Heart right ventricle (tissue), 16 donors: Measurements from ENCODE around the gene ZBTB7B. TPM values are rescaled to one million over a fixed set of nuclear protein-coding genes. Genes with fewer than 3 reads are reported as not detected.

ENCODE experiments used
- ATAC-seq, 8 donors: fragments of 200-7000 bp; cut with Tn5 transposase; one replicate each; pipeline ENCODE4 v1.9.1; 2020; ENCODE audit warnings: mild to moderate bottlenecking in 8 of 8, moderate library complexity in 8 of 8, moderate number of reproducible peaks in 1 of 8
- DNase-seq, 2 donors: peaks; one replicate each; pipeline ENCODE4 v3.0.0-alpha.2; 2020
- H3K27ac ChIP-seq, 10 donors: fragments of 200-600 bp; sonication (generic) in 2 of 10; one replicate each; pipeline versions ENCODE4 v1.5.0 to v1.8.0; 2020 to 2022; ENCODE audit warnings: mild to moderate bottlenecking in 3 of 10
- H3K27me3 ChIP-seq, 7 donors: fragments of 200-600 bp; one replicate each; pipeline ENCODE4 v1.8.0; 2021 to 2022; ENCODE audit warnings: mild to moderate bottlenecking in 2 of 7
- H3K36me3 ChIP-seq, 9 donors: fragments of 200-600 bp; sonication (generic) in 1 of 9; one replicate each; pipeline versions ENCODE4 v1.5.0 to v1.8.0; 2020 to 2022; ENCODE audit warnings: mild to moderate bottlenecking in 2 of 9
- H3K4me1 ChIP-seq, 9 donors: fragments of 200-600 bp; sonication (generic) in 1 of 9; one replicate each; pipeline versions ENCODE4 v1.5.0 to v1.8.0; 2020 to 2022; ENCODE audit warnings: mild to moderate bottlenecking in 4 of 9
- H3K4me3 ChIP-seq, 10 donors: fragments of 200-600 bp; sonication (generic) in 2 of 10; one replicate each; pipeline versions ENCODE4 v1.5.0 to v1.8.0; 2020 to 2022; ENCODE audit warnings: mild to moderate bottlenecking in 7 of 10, moderate library complexity in 2 of 10
- H3K9me3 ChIP-seq, 11 donors: fragments of 200-600 bp in 10 of 11; sonication (generic) in 2 of 11; one replicate each; pipeline versions ENCODE4 v1.5.0 to v1.8.0; 2013 to 2022; ENCODE audit warnings: mild to moderate bottlenecking in 2 of 11, control low read depth in 1 of 11, moderate library complexity in 1 of 11
- WGBS, 2 donors: extraction: QIAGEN DNeasy Blood & Tissue Kit; methylation state at CpG; one replicate each; pipeline ENCODE4 v1.1.7; 2013; ENCODE audit warnings: inconsistent platforms in 1 of 2; 5-methylcytosine and 5-hydroxymethylcytosine counted together
- intact Hi-C, 10 donors: fragments of 100-400 bp; cut with DNase I; formaldehyde crosslinking; loops; one replicate each; pipeline versions ENCODE4 v1.11.1 to v1.14.2; 2022
- polyA plus RNA-seq, 2 donors: library from polyadenylated mRNA; stranded (reverse); fragments of 200-250 nt; gene quantifications; one replicate each; pipeline ENCODE4 v1.2.3, GENCODE V29; 2013
- total RNA-seq, 10 donors: library from RNA; stranded (reverse); fragmentation: NEBNext Ultra II Directional in 3 of 10; extraction: Animal tissue kit (Norgen Biotek cat#: 25700) in 3 of 10; gene quantifications; one replicate each; pipeline versions ENCODE4 v1.2.1 to v1.2.4, GENCODE V29; 2021 to 2023
- TF ChIP-seq, protein P1 (sequence below), 9 donors: fragments of 200-600 bp; sonication (generic) in 2 of 9; IDR thresholded peaks; one replicate each; pipeline versions ENCODE4 v1.5.0 to v1.8.0; 2021 to 2022; ENCODE audit warnings: antibody characterized with exemption in 9 of 9, mild to moderate bottlenecking in 5 of 9, moderate library complexity in 1 of 9
- donor health status: Arrhythmogenic right ventricular cardiomyopathy.
- donor health status: ischemic (EF 13 %, LVEDD 7.1; RV severe dilation, severe dysfunction).
- donor health status: healthy with polysubstance abuse.
- donor health status: DM: no; HTN: yes; CAD: no.
- donor health status: DM: no; HTN: no; CAD: no.
- donor health status: ischemic (EF 25% LVEDD 6.9; RV normal size, moderate dysfunction).
- donor health status: ischemic (EF 25% LVEDD 5.7; RV mildly dilated, moderate dysfunction).
- donor health status: healthy.
- donor health status: DM: yes; HTN: yes; CAD: no.
- donor health status: Ischemic cardiomyopathy.
- donor health status: ischemic (EF 35%, LVEDD 5.7; RV mildly dilated, moderate dysfunction).
- donor health status: nonischemic (EF 11% LVEDD 7.7; RV severe dilation, severe dysfunction).
- donor health status: DM: yes; HTN: yes; CAD: no.
- donor health status: PGD.
- donor health status: ischemic (EF 29% LVEDD 5.4; RV normal size, mild dysfunction).
- donor health status: nonischemic (EF 23%, LVEDD 6.1; RV moderate dilation, normal function).

Gene ZBTB7B
- total and polyA plus RNA-seq, 12 donors = 25.7 to 54.7 (median 37.9) TPM

DNA sequence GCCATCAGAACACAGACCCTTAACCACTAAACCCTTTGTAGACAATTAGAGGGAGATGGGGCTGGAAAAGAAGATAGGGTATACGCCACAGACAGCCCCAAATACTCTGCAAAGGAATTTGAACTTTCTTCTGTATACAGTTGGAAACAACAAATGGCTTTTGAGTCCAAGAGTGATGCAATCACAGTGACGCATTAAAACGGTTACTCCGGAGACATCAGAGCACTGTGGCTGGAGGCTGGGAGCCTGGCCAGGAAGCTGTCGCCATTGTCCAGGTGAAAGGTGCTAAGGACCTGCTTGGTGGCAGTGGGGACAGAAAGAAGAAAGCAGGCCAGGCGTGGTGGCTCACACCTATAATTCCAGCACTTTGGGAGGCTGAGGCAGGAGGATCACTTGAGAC, 15.3 kb upstream of the ZBTB7B start:
- DNase-seq (no peak), ATAC-seq (peak in 1 of 8 donors; percentile 22)
- Histone ChIP-seq H3K4me3 (no peak overlapping the region), H3K4me1 (peaks cover 6 to 24% (median 15%) of the 10 kb centered on the region in 9 donors), H3K36me3 (peaks cover 0 to 59% (median 12%) of the 10 kb centered on the region in 9 donors), H3K9me3 (no peaks in the 10 kb centered on the region), H3K27me3 (no peaks in the 10 kb centered on the region), H3K27ac (no peak overlapping the region)
- 65 to 71% methylated on average over 6 of the region's 6 CpGs for WGBS, 2 donors
- intact Hi-C loops = no loop called here
- TF ChIP-seq, protein P1, sequence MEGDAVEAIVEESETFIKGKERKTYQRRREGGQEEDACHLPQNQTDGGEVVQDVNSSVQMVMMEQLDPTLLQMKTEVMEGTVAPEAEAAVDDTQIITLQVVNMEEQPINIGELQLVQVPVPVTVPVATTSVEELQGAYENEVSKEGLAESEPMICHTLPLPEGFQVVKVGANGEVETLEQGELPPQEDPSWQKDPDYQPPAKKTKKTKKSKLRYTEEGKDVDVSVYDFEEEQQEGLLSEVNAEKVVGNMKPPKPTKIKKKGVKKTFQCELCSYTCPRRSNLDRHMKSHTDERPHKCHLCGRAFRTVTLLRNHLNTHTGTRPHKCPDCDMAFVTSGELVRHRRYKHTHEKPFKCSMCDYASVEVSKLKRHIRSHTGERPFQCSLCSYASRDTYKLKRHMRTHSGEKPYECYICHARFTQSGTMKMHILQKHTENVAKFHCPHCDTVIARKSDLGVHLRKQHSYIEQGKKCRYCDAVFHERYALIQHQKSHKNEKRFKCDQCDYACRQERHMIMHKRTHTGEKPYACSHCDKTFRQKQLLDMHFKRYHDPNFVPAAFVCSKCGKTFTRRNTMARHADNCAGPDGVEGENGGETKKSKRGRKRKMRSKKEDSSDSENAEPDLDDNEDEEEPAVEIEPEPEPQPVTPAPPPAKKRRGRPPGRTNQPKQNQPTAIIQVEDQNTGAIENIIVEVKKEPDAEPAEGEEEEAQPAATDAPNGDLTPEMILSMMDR (IDR thresholded peaks at IDR 0.05) = no peak

DNA sequence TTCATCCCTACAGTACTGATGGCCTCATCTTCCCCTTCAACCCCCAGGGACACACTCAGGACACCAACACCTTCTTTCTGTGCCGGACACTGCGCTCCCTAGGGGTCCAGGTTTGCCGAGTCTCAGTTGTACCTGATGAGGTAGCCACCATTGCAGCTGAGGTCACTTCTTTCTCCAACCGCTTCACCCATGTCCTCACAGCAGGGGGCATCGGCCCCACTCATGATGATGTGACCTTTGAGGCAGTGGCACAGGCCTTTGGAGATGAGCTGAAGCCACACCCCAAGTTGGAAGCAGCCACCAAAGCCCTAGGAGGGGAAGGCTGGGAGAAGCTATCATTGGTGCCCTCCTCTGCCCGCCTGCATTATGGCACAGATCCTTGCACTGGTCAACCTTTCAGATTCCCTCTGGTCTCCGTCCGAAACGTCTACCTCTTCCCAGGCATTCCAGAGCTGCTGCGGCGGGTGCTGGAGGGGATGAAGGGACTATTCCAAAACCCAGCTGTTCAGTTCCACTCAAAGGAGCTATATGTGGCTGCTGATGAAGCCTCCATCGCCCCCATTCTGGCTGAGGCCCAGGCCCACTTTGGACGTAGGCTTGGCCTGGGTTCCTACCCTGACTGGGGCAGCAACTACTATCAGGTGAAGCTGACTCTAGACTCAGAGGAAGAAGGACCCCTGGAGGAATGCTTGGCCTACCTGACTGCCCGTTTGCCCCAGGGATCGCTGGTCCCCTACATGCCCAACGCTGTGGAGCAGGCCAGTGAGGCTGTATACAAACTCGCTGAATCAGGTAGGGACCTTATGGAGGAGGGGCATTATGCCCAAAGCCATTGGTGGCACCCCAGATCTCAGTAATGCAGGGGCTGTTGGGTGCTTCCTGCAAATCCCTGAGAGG, 14.3 kb upstream of the ZBTB7B start:
- WGBS, 2 donors = 87% methylated on average over 17 of the region's 17 CpGs
- Histone ChIP-seq H3K4me1 (peaks cover 3 to 18% (median 11%) of the 10 kb centered on the region in 9 donors), H3K27me3 (no peaks in the 10 kb centered on the region), H3K36me3 (peaks cover 0 to 68% (median 12%) of the 10 kb centered on the region in 9 donors), H3K27ac (no peak overlapping the region), H3K4me3 (no peak overlapping the region), H3K9me3 (no peaks in the 10 kb centered on the region)
- ATAC-seq (no peak), DNase-seq (no peak)
- intact Hi-C loops = no loop called here
- TF ChIP-seq, protein P1 (IDR thresholded peaks at IDR 0.05) = peak in 1 of 9 donors; percentile 17

DNA sequence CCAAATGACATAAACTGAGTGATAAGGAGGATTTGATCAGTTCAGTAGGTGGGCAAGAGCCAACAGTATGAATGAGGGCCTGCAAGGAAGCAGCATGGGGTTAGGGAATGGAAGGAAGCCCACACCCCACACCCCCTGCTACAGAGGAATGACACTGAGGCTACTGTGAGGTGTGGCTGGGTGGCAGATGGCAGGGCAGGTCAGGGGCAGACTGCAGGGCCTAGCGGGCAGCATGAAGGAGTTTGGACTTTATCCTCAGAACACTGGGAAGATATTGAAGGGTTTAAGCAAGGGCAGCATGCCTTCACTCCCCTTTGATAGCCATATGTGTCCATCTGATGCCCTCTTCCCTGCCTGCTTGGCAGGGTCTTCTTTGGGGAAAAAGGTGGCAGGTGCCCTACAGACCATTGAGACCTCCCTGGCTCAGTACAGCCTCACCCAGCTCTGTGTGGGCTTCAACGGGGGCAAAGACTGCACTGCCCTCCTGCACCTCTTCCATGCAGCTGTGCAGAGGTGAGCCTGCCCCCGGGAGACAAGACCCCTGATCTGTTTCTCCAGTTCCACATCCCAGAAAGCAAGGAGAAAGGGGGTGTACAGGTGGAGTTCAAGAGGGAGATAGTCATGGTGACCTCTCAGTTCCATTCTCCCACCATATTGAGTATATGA, 13.3 kb upstream of the ZBTB7B start:
- H3K27ac ChIP-seq = no peak overlapping the region
- no peaks in the 10 kb centered on the region for H3K27me3 ChIP-seq
- H3K9me3 ChIP-seq = no peaks in the 10 kb centered on the region
- no peak for DNase-seq
- peaks cover 0 to 10% (median 2%) of the 10 kb centered on the region in 9 donors for H3K4me1 ChIP-seq
- WGBS, 2 donors = 87 to 89% methylated on average over 3 of the region's 3 CpGs
- intact Hi-C loops = no loop called here
- peaks cover 0 to 69% (median 12%) of the 10 kb centered on the region in 9 donors for H3K36me3 ChIP-seq
- H3K4me3 ChIP-seq = no peak overlapping the region
- TF ChIP-seq, protein P1 (IDR thresholded peaks at IDR 0.05) = no peak
- no peak for ATAC-seq

DNA sequence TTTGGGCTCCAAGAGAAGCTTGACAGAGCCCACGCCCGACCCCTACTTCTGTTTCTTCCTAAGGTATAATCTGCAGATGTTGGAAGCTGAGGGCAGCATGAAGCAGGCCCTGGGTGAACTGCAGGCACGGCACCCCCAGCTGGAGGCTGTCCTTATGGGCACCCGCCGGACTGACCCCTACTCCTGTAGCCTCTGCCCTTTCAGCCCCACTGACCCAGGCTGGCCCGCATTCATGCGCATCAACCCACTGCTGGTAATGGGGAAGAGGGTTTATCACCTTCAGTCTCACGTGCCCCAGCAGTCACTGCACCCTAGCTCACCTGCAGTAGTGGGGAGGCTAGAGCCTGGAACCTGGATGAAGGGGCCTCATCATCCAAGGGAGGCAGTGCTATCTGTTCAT, 12.3 kb upstream of the ZBTB7B start:
- peaks cover 0 to 65% (median 12%) of the 10 kb centered on the region in 9 donors for H3K36me3 ChIP-seq
- DNase-seq = no peak
- ATAC-seq = no peak

More for the DNA sequence above, 12.3 kb upstream of the ZBTB7B start:
- Histone ChIP-seq H3K9me3 (no peaks in the 10 kb centered on the region), H3K27me3 (no peaks in the 10 kb centered on the region), H3K4me3 (no peak overlapping the region), H3K27ac (no peak overlapping the region), H3K4me1 (peaks cover 0 to 3% (median 0%) of the 10 kb centered on the region in 9 donors)
- intact Hi-C loops = no loop called here
- TF ChIP-seq, protein P1 (IDR thresholded peaks at IDR 0.05) = no peak
- WGBS, 2 donors = 93% methylated on average over 8 of the region's 8 CpGs
